PFSK-1 (cell line): ENCODE measurements around the gene RARA.

Source experiments
- FOXP2 ChIP-seq: optimal IDR thresholded peaks from 2 replicates; pipeline ENCODE3; 2011; ENCODE audit warnings: borderline replicate concordance, control low read depth, inconsistent platforms; ENCODE audit not compliant: insufficient read depth; ENCODE audit errors: extremely low read length, extremely low read depth
- POLR2AphosphoS5 ChIP-seq: IDR thresholded peaks from 2 replicates; pipeline ENCODE4 v1.6.1; 2012; ENCODE audit warnings: low read depth, mild to moderate bottlenecking, control low read depth, low read length, moderate library complexity
- SIN3A ChIP-seq: IDR thresholded peaks from 2 replicates; pipeline ENCODE4 v1.6.1; 2012; ENCODE audit warnings: mild to moderate bottlenecking, low read length, moderate library complexity, borderline replicate concordance; ENCODE audit not compliant: insufficient read depth
- TAF1 ChIP-seq: IDR thresholded peaks from 2 replicates; pipeline ENCODE4 v1.6.1; 2012; ENCODE audit warnings: low read length, control low read depth, borderline replicate concordance; ENCODE audit not compliant: insufficient read depth
- TF ChIP-seq, protein P1 (sequence below), 2 experiments: IDR thresholded peaks; 2 replicates each; pipeline versions ENCODE4 v1.6.1 to v1.8.0; 2011 to 2012; ENCODE audit warnings: low read depth in 2 of 2, low read length in 2 of 2, control low read depth in 1 of 2, inconsistent platforms in 1 of 2, mild to moderate bottlenecking in 1 of 2, moderate library complexity in 1 of 2; ENCODE audit not compliant: insufficient read depth in 1 of 2

The RARA gene

GRCh38 chr17:40347319-40348135 lies 38.5 kb downstream of the RARA start:
- TF ChIP-seq TAF1 (no peak), FOXP2 (peak; percentile 20)

- TF ChIP-seq TAF1 (no peak), POLR2AphosphoS5 (no peak), FOXP2 (no peak), SIN3A (no peak)
- TF ChIP-seq, protein P1, sequence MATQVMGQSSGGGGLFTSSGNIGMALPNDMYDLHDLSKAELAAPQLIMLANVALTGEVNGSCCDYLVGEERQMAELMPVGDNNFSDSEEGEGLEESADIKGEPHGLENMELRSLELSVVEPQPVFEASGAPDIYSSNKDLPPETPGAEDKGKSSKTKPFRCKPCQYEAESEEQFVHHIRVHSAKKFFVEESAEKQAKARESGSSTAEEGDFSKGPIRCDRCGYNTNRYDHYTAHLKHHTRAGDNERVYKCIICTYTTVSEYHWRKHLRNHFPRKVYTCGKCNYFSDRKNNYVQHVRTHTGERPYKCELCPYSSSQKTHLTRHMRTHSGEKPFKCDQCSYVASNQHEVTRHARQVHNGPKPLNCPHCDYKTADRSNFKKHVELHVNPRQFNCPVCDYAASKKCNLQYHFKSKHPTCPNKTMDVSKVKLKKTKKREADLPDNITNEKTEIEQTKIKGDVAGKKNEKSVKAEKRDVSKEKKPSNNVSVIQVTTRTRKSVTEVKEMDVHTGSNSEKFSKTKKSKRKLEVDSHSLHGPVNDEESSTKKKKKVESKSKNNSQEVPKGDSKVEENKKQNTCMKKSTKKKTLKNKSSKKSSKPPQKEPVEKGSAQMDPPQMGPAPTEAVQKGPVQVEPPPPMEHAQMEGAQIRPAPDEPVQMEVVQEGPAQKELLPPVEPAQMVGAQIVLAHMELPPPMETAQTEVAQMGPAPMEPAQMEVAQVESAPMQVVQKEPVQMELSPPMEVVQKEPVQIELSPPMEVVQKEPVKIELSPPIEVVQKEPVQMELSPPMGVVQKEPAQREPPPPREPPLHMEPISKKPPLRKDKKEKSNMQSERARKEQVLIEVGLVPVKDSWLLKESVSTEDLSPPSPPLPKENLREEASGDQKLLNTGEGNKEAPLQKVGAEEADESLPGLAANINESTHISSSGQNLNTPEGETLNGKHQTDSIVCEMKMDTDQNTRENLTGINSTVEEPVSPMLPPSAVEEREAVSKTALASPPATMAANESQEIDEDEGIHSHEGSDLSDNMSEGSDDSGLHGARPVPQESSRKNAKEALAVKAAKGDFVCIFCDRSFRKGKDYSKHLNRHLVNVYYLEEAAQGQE (IDR thresholded peaks at IDR 0.05; ENCODE audit: insufficient read depth in 1 of 2, low read depth in 2 of 2, low read length in 2 of 2), result no peak
Measured at GRCh38 chr17:40348136-40348504, 39.1 kb downstream of the RARA start.

DNA sequence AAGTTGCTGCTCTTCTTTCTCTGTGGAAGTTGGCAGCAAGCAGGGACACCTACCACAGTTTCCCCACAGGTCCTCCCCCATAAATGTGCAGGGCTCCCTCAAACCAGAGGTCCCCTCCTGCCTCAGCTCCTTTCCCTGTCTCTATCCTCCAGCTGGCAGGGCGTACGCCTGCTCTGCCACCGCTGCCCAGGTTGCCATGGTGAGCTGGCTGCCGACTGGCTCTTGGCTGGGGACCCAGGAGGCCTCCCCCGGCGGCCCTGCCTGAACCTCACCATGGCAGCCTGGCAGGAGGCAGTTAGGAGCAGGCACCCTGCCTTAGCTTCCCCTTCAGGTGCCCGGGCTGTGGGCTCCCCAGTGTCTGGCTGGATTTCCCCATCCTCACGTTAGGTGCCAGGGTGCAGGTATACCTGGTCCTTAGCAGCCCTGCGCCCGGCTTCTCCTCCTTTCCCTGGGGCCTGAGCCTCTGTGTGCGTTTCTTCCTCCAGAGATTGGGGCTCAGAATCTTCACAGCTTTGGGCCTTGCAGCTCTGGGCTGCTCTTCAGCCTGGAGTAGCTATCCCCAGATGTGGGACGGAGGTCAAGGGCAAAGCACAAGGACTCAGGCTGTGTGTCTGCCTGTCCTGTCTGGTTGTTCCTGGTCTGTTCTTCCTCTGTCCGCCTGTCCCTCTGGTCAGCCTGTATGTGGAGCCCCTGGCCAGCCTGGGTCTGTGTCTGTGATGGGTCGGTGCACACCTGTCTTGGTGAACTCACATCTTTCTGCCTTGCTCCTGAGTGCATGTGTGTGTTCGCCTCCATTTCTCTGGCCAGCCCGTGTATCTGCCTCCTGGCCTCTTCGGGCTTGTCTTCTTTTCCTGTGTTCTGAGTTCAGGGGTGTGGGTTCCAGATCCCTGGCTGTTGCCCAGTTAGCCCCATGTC lies 39.8 kb downstream of the RARA start:
- TF ChIP-seq FOXP2 (no peak), POLR2AphosphoS5 (no peak), TAF1 (no peak), SIN3A (no peak)
- TF ChIP-seq, protein P1 (IDR thresholded peaks at IDR 0.05; ENCODE audit: insufficient read depth in 1 of 2, low read depth in 2 of 2, low read length in 2 of 2), result no peak

GRCh38 chr17:40349477-40349894 lies 40.5 kb downstream of the RARA start:
- TF ChIP-seq POLR2AphosphoS5 (no peak), FOXP2 (no peak), SIN3A (no peak), TAF1 (no peak)
- TF ChIP-seq, protein P1 (IDR thresholded peaks at IDR 0.05; ENCODE audit: insufficient read depth in 1 of 2, low read depth in 2 of 2, low read length in 2 of 2), result no peak

GRCh38 chr17:40349895-40350688 lies 41.1 kb downstream of the RARA start:
- TF ChIP-seq SIN3A, result no peak
- no peak for TF ChIP-seq POLR2AphosphoS5
- no peak for TF ChIP-seq TAF1
- TF ChIP-seq, protein P1 (IDR thresholded peaks at IDR 0.05; ENCODE audit: insufficient read depth in 1 of 2, low read depth in 2 of 2, low read length in 2 of 2), result no peak
- no peak for TF ChIP-seq FOXP2
